HepG2 (cell line): ENCODE data around the gene NOL4L. TPM values are rescaled to one million over a fixed set of nuclear protein-coding genes. Genes with fewer than 3 reads are reported as not detected.

Experiments
- DR1 ChIP-seq: sonication (generic); formaldehyde crosslinking; IDR thresholded peaks from 2 replicates; pipeline ENCODE4 v1.8.0; 2021; ENCODE audit warnings: mild to moderate bottlenecking, missing genetic modification reagents, inconsistent platforms
- HOXA7 ChIP-seq: sonication (generic); formaldehyde crosslinking; IDR thresholded peaks from 2 replicates; pipeline ENCODE4 v1.8.1; 2022; ENCODE audit warnings: mild to moderate bottlenecking, missing genetic modification reagents, moderate library complexity
- KDM2A ChIP-seq: sonication (generic); formaldehyde crosslinking; IDR thresholded peaks from 2 replicates; pipeline ENCODE4 v1.4.0; 2020; ENCODE audit warnings: low read depth, missing genetic modification reagents, borderline replicate concordance
- POLR2G ChIP-seq: fragments of 200-400 bp; formaldehyde crosslinking; IDR thresholded peaks from 2 replicates; pipeline ENCODE4 v1.6.1; 2018; ENCODE audit warnings: mild to moderate bottlenecking, low read depth, low read length, moderate library complexity
- SIN3A ChIP-seq: IDR thresholded peaks from 2 replicates; pipeline ENCODE4 v1.6.1; 2011; ENCODE audit warnings: low read depth, mild to moderate bottlenecking, control low read depth, low read length, borderline replicate concordance
- ZBED4 ChIP-seq: sonication (generic); formaldehyde crosslinking; IDR thresholded peaks from 2 replicates; pipeline ENCODE4 v1.4.0; 2020; ENCODE audit warnings: missing genetic modification reagents, borderline replicate concordance
- ZNF503 ChIP-seq: sonication (generic); formaldehyde crosslinking; IDR thresholded peaks from 2 replicates; pipeline ENCODE4 v1.4.0; 2020; ENCODE audit warnings: missing genetic modification reagents
- ZNF674 ChIP-seq: sonication (generic); formaldehyde crosslinking; IDR thresholded peaks from 2 replicates; pipeline ENCODE4 v1.5.0; 2020; ENCODE audit warnings: low read depth, mild to moderate bottlenecking, missing genetic modification reagents
- ZNF788 ChIP-seq: sonication (generic); formaldehyde crosslinking; IDR thresholded peaks from 2 replicates; pipeline ENCODE4 v1.5.0; 2020; ENCODE audit warnings: mild to moderate bottlenecking, missing genetic modification reagents, borderline replicate concordance
- polyA plus RNA-seq, 8 experiments: library from polyadenylated mRNA; depleted of rRNA in 3 of 8; stranded (reverse) in 7 of 8; unstranded in 1 of 8; fragments of >200 nt; fragmentation: Illumina TruSeq in 4 of 8; extraction: Trizol in 4 of 8; gene quantifications; 2 replicates each; pipeline versions ENCODE4 v1.2.1 to v1.2.3, GENCODE V29; 2011 to 2016; ENCODE audit warnings: low read depth in 4 of 8, missing spikeins in 1 of 8, mixed read lengths in 1 of 8; ENCODE audit not compliant: insufficient read depth in 1 of 8
- total RNA-seq, 5 experiments: library from RNA; depleted of rRNA; stranded (reverse); fragments of >200 nt; fragmentation: Illumina TruSeq; extraction: Trizol; gene quantifications; 2 replicates each; pipeline ENCODE4 v1.2.3, GENCODE V29; 2016; ENCODE audit warnings: low read depth in 1 of 5
- TF ChIP-seq, protein P1 (sequence below): sonication (generic); formaldehyde crosslinking; IDR thresholded peaks from 2 replicates; pipeline ENCODE4 v1.8.0; 2022; ENCODE audit warnings: missing genetic modification reagents, mild to moderate bottlenecking, inconsistent platforms, borderline replicate concordance
- TF ChIP-seq, protein P2 (sequence below): sonication (generic); formaldehyde crosslinking; IDR thresholded peaks from 2 replicates; pipeline ENCODE4 v1.4.0; 2020; ENCODE audit warnings: mild to moderate bottlenecking, missing genetic modification reagents
- TF ChIP-seq, protein P3 (sequence below): sonication (generic); formaldehyde crosslinking; IDR thresholded peaks from 2 replicates; pipeline ENCODE4 v1.5.0; 2020; ENCODE audit warnings: missing genetic modification reagents
- TF ChIP-seq, protein P4 (sequence below): sonication (generic); formaldehyde crosslinking; IDR thresholded peaks from 2 replicates; pipeline ENCODE4 v1.4.0; 2020; ENCODE audit warnings: missing genetic modification reagents, borderline replicate concordance
- TF ChIP-seq, protein P5 (sequence below): sonication (generic); formaldehyde crosslinking; IDR thresholded peaks from 2 replicates; pipeline ENCODE4 v1.5.1; 2020; ENCODE audit warnings: mild to moderate bottlenecking, missing genetic modification reagents, moderate library complexity

NOL4L gene
- total and polyA plus RNA-seq, 2 of the 13 experiments (the other 11 are each of a cell fraction or from before 2014, with no cell fraction given): 16.6 to 35.4 TPM

GRCh38 chr20:32465092-32465900 lies 119.8 kb downstream of the NOL4L start (continued):
- TF ChIP-seq ZBED4: peak; percentile 59; the same call in 1 of the 2 replicates
- TF ChIP-seq, protein P1, sequence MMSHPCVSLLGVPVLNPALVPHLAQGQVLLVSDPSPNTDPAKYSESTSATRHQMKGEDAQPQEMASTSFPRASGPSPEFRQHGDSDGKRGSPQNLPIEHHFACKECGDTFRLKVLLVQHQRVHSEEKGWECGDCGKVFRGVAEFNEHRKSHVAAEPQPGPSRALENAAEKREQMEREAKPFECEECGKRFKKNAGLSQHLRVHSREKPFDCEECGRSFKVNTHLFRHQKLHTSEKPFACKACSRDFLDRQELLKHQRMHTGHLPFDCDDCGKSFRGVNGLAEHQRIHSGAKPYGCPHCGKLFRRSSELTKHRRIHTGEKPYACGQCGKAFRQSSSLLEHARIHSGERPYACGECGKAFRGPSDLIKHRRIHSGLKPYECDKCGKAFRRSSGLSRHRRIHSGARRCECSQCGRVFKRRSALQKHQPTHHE (CRISPR knock-in tag): no peak; the same call in 1 of the 2 replicates
- TF ChIP-seq KDM2A (CRISPR knock-in tag): peak; percentile 90
- TF ChIP-seq POLR2G: peak; percentile 92
- TF ChIP-seq ZNF503: peak; percentile 76; the same call in 1 of the 2 replicates
- peak; percentile 57; the same call in 1 of the 2 replicates for TF ChIP-seq SIN3A
- TF ChIP-seq, protein P2, sequence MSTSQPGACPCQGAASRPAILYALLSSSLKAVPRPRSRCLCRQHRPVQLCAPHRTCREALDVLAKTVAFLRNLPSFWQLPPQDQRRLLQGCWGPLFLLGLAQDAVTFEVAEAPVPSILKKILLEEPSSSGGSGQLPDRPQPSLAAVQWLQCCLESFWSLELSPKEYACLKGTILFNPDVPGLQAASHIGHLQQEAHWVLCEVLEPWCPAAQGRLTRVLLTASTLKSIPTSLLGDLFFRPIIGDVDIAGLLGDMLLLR: no peak
- no peak for TF ChIP-seq HOXA7 (CRISPR knock-in tag)
- TF ChIP-seq, protein P3, sequence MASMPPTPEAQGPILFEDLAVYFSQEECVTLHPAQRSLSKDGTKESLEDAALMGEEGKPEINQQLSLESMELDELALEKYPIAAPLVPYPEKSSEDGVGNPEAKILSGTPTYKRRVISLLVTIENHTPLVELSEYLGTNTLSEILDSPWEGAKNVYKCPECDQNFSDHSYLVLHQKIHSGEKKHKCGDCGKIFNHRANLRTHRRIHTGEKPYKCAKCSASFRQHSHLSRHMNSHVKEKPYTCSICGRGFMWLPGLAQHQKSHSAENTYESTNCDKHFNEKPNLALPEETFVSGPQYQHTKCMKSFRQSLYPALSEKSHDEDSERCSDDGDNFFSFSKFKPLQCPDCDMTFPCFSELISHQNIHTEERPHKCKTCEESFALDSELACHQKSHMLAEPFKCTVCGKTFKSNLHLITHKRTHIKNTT (CRISPR knock-in tag): no peak
- peak; percentile 78; the same call in 1 of the 2 replicates for TF ChIP-seq DR1 (CRISPR knock-in tag)
- 0 out of 2 replicates have a peak, but pooled peaks have one; percentile 71 for TF ChIP-seq ZNF674
- TF ChIP-seq ZNF788 (CRISPR knock-in tag): peak; percentile 96; the same call in 1 of the 2 replicates
- TF ChIP-seq, protein P4, sequence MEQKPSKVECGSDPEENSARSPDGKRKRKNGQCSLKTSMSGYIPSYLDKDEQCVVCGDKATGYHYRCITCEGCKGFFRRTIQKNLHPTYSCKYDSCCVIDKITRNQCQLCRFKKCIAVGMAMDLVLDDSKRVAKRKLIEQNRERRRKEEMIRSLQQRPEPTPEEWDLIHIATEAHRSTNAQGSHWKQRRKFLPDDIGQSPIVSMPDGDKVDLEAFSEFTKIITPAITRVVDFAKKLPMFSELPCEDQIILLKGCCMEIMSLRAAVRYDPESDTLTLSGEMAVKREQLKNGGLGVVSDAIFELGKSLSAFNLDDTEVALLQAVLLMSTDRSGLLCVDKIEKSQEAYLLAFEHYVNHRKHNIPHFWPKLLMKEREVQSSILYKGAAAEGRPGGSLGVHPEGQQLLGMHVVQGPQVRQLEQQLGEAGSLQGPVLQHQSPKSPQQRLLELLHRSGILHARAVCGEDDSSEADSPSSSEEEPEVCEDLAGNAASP: peak; percentile 82; the same call in 1 of the 2 replicates
- TF ChIP-seq, protein P5, sequence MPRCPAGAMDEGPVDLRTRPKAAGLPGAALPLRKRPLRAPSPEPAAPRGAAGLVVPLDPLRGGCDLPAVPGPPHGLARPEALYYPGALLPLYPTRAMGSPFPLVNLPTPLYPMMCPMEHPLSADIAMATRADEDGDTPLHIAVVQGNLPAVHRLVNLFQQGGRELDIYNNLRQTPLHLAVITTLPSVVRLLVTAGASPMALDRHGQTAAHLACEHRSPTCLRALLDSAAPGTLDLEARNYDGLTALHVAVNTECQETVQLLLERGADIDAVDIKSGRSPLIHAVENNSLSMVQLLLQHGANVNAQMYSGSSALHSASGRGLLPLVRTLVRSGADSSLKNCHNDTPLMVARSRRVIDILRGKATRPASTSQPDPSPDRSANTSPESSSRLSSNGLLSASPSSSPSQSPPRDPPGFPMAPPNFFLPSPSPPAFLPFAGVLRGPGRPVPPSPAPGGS (CRISPR knock-in tag): peak; percentile 15
